Vagina (tissue), 2 donors: Measurements from ENCODE around the gene CHST9. TPM values are rescaled to one million over a fixed set of nuclear protein-coding genes. Genes with fewer than 3 reads are reported as not detected.

ENCODE experiments used
- DNase-seq, 2 donors: peaks; one replicate each; pipeline ENCODE4 v3.0.0-alpha.2; 2017; ENCODE audit errors: extremely low spot score in 2 of 2
- H3K27ac ChIP-seq: fragments of 200-600 bp; sonication (generic); one replicate; pipeline ENCODE4 v1.5.1; 2019
- H3K27me3 ChIP-seq: fragments of 200-600 bp; sonication (generic); one replicate; pipeline ENCODE4 v1.5.1; 2019
- H3K36me3 ChIP-seq, 2 donors: fragments of 200-600 bp; sonication (generic); one replicate each; pipeline ENCODE4 v1.5.1; 2017 to 2019
- H3K4me1 ChIP-seq: fragments of 200-600 bp; sonication (generic); one replicate; pipeline ENCODE4 v1.5.1; 2019
- H3K4me3 ChIP-seq, 2 donors: fragments of 200-600 bp; sonication (generic); 1 replicate in 1 of 2; 2 replicates in 1 of 2; pipeline ENCODE4 v1.5.1; 2016 to 2019
- H3K9me3 ChIP-seq: fragments of 200-600 bp; sonication (generic); one replicate; pipeline ENCODE4 v1.5.1; 2019
- CTCF ChIP-seq, 3 experiments: fragments of 450-650 bp in 2 of 3; fragments of 200-600 bp in 1 of 3; sonication (generic) in 1 of 3; IDR thresholded peaks; one replicate each; pipeline ENCODE4 v1.5.1; 2017 to 2019; ENCODE audit warnings: antibody characterized with exemption in 3 of 3, mild to moderate bottlenecking in 2 of 3, moderate library complexity in 2 of 3
- POLR2A ChIP-seq, 2 donors: fragments of 450-650 bp; IDR thresholded peaks; one replicate each; pipeline ENCODE4 v1.6.1; 2017; ENCODE audit warnings: antibody characterized with exemption in 2 of 2, mild to moderate bottlenecking in 2 of 2, moderate library complexity in 2 of 2
- POLR2AphosphoS5 ChIP-seq, 2 donors: sonication (generic); formaldehyde crosslinking; IDR thresholded peaks; one replicate each; pipeline ENCODE4 v1.9.0; 2017; ENCODE audit warnings: antibody characterized with exemption in 2 of 2, mild to moderate bottlenecking in 2 of 2, low read depth in 1 of 2; ENCODE audit not compliant: insufficient read depth in 1 of 2
- intact Hi-C: fragments of 100-400 bp; cut with DNase I; formaldehyde crosslinking; loops from one replicate; pipeline ENCODE4 v1.15.1; 2023
- total RNA-seq: library from RNA; depleted of rRNA; stranded (reverse); fragments of >200 nt; gene quantifications from one replicate; pipeline ENCODE4 v1.2.3, GENCODE V29; 2016

The CHST9 gene
- total RNA-seq, 1 donor from 2014 or later = 0.74 TPM

GRCh38 chr18:27073404-27073830, 111.7 kb downstream of the CHST9 start:
- H3K27ac ChIP-seq = no peak overlapping the region
- H3K4me1 ChIP-seq = no peaks in the 10 kb centered on the region
- no peaks in the 10 kb centered on the region for H3K36me3 ChIP-seq
- intact Hi-C loops = no loop called here
- H3K4me3 ChIP-seq = no peak overlapping the region
- H3K9me3 ChIP-seq = no peaks in the 10 kb centered on the region
- no peak for TF ChIP-seq CTCF (IDR thresholded peaks at IDR 0.05)
- TF ChIP-seq POLR2AphosphoS5 (IDR thresholded peaks at IDR 0.05; ENCODE audit: insufficient read depth in 1 of 2, low read depth in 1 of 2) = no peak
- TF ChIP-seq POLR2A (IDR thresholded peaks at IDR 0.05) = no peak
- no peaks in the 10 kb centered on the region for H3K27me3 ChIP-seq
- no peak for DNase-seq

- Histone ChIP-seq H3K4me3 (no peak overlapping the region), H3K9me3 (no peaks in the 10 kb centered on the region), H3K4me1 (no peaks in the 10 kb centered on the region), H3K27me3 (no peaks in the 10 kb centered on the region), H3K36me3 (no peaks in the 10 kb centered on the region), H3K27ac (no peak overlapping the region)
- DNase-seq = no peak
- no peak for TF ChIP-seq POLR2AphosphoS5 (IDR thresholded peaks at IDR 0.05; ENCODE audit: insufficient read depth in 1 of 2, low read depth in 1 of 2)
- no peak for TF ChIP-seq CTCF (IDR thresholded peaks at IDR 0.05)
- TF ChIP-seq POLR2A (IDR thresholded peaks at IDR 0.05) = no peak
- intact Hi-C loops = no loop called here
Observed at GRCh38 chr18:27064673-27065072, 120.4 kb downstream of the CHST9 start.

- no peak overlapping the region for H3K27ac ChIP-seq
- H3K9me3 ChIP-seq = no peaks in the 10 kb centered on the region
- no peak for DNase-seq
- no peaks in the 10 kb centered on the region for H3K27me3 ChIP-seq
- intact Hi-C loops = no loop called here
- H3K36me3 ChIP-seq = no peaks in the 10 kb centered on the region
- H3K4me1 ChIP-seq = no peaks in the 10 kb centered on the region
- H3K4me3 ChIP-seq = no peak overlapping the region
- no peak for TF ChIP-seq POLR2A (IDR thresholded peaks at IDR 0.05)
- TF ChIP-seq POLR2AphosphoS5 (IDR thresholded peaks at IDR 0.05; ENCODE audit: insufficient read depth in 1 of 2, low read depth in 1 of 2) = no peak
- no peak for TF ChIP-seq CTCF (IDR thresholded peaks at IDR 0.05)
Observed at GRCh38 chr18:27062802-27063201, 122.3 kb downstream of the CHST9 start.

- Histone ChIP-seq H3K36me3 (no peaks in the 10 kb centered on the region), H3K4me3 (no peak overlapping the region), H3K4me1 (no peaks in the 10 kb centered on the region), H3K27me3 (no peaks in the 10 kb centered on the region), H3K27ac (no peak overlapping the region), H3K9me3 (no peaks in the 10 kb centered on the region)
- no peak for TF ChIP-seq POLR2A (IDR thresholded peaks at IDR 0.05)
- TF ChIP-seq CTCF (IDR thresholded peaks at IDR 0.05) = no peak
- no peak for TF ChIP-seq POLR2AphosphoS5 (IDR thresholded peaks at IDR 0.05; ENCODE audit: insufficient read depth in 1 of 2, low read depth in 1 of 2)
- intact Hi-C loops = no loop called here
- DNase-seq = no peak
Observed at GRCh38 chr18:27061488-27062095, 123.5 kb downstream of the CHST9 start.

GRCh38 chr18:27057519-27058234, 127.4 kb downstream of the CHST9 start:
- Histone ChIP-seq H3K4me1 (no peaks in the 10 kb centered on the region), H3K27me3 (no peaks in the 10 kb centered on the region), H3K36me3 (no peaks in the 10 kb centered on the region), H3K9me3 (no peaks in the 10 kb centered on the region), H3K4me3 (no peak overlapping the region), H3K27ac (no peak overlapping the region)
- TF ChIP-seq CTCF (IDR thresholded peaks at IDR 0.05) (no peak), POLR2A (IDR thresholded peaks at IDR 0.05) (no peak), POLR2AphosphoS5 (IDR thresholded peaks at IDR 0.05; ENCODE audit: insufficient read depth in 1 of 2, low read depth in 1 of 2) (no peak)
- DNase-seq = no peak
- intact Hi-C loops = no loop called here
